NT2/D1 (cell line): ENCODE data around the gene ROCK2.

ENCODE experiments used
- DNase-seq: peaks from one replicate; pipeline ENCODE4 v3.0.0-alpha.2; 2011; ENCODE audit warnings: low read depth, low spot score
- H3K27me3 ChIP-seq: 2 replicates; pipeline ENCODE4 v1.6.0; 2011; ENCODE audit warnings: mild to moderate bottlenecking; ENCODE audit not compliant: insufficient read length, insufficient read depth
- H3K36me3 ChIP-seq: 2 replicates; pipeline ENCODE4 v1.6.1; 2011; ENCODE audit warnings: mild to moderate bottlenecking, low read length, mixed read lengths; ENCODE audit not compliant: insufficient read depth, insufficient read length
- H3K4me1 ChIP-seq: 2 replicates; pipeline ENCODE4 v1.5.1; 2011; ENCODE audit not compliant: insufficient read depth, insufficient read length
- H3K4me3 ChIP-seq: 2 replicates; pipeline ENCODE4 v1.5.1; 2011; ENCODE audit warnings: low read depth; ENCODE audit not compliant: insufficient read length
- H3K9ac ChIP-seq: 2 replicates; pipeline ENCODE4 v1.6.0; 2011; ENCODE audit warnings: low read depth; ENCODE audit not compliant: insufficient read length
- H3K9me3 ChIP-seq: 2 replicates; pipeline ENCODE4 v1.5.1; 2011; ENCODE audit warnings: mild to moderate bottlenecking, low read length; ENCODE audit not compliant: insufficient read depth
- SUZ12 ChIP-seq: IDR thresholded peaks from 2 replicates; pipeline ENCODE4 v1.6.1; 2011; ENCODE audit not compliant: insufficient read length, insufficient read depth; ENCODE audit errors: extremely low read depth
- YY1 ChIP-seq: IDR thresholded peaks from 2 replicates; pipeline ENCODE4 v1.6.1; 2011; ENCODE audit not compliant: insufficient read length, insufficient read depth
- ZNF274 ChIP-seq: IDR thresholded peaks from 2 replicates; pipeline ENCODE4 v1.6.1; 2011; ENCODE audit warnings: mild to moderate bottlenecking, low read depth, low read length

Gene ROCK2

DNA sequence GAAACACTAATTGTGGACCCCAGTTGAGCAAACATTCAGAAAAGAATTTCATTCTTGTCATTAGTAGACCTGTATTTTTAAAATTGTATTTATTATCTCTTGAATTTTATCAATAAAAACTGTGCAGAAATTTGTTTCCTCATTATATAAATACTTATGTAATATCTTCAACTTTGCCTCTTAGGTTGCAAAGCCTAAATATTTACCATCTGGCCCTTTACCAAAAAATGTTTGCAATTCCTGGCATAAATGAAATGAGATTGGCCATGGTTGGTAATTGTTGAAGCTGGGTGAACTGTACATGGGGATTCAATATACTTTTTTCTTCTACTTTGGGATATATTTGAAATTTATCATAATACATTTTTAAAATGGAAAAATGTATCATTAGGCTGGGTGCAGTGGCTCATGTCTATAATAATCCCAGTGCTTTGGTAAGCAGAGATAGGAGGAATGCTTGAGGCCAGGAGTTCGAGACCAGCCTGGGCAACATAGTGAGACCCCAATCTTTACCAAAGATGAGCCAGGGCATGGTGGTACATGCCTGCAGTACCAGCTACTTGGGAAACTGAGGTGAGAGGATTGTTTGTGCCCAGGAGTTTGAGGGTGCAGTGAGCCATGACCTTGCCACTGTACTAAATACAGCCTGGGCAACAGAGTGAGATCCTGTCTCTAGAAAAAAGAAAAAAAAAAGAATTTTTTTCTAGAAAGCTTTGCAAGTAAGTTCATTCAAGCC is 100.2 kb downstream of the ROCK2 start:
- peaks cover 20% of the 10 kb centered on the region for H3K36me3 ChIP-seq
- H3K9ac ChIP-seq, result no peak overlapping the region
- H3K9me3 ChIP-seq, result no peaks in the 10 kb centered on the region
- no peaks in the 10 kb centered on the region for H3K27me3 ChIP-seq
- no peak overlapping the region for H3K4me3 ChIP-seq
- TF ChIP-seq SUZ12 (no peak), YY1 (no peak), ZNF274 (no peak)
- no peak for DNase-seq
- H3K4me1 ChIP-seq, result no peaks in the 10 kb centered on the region

DNA sequence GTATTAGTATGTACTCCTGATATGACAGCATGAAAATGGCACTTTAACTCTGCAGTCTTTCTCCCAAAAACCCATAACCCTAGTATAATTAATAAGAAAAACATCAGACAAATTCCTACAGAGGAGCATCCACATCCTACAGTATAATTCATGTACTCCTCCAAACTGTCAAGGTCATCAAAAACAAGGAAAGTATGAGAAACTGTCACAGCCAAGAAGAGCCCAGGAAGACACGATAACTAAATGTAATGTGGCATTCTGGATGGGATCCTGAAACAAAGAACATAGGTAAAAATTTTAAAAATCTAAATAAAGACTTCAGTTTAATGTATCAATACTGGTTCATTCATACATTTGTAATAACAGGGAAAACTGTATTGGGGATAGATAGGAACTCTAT is 100.9 kb downstream of the ROCK2 start:
- no peak for DNase-seq
- TF ChIP-seq ZNF274 (no peak), YY1 (no peak), SUZ12 (no peak)
- no peak overlapping the region for H3K4me3 ChIP-seq

DNA sequence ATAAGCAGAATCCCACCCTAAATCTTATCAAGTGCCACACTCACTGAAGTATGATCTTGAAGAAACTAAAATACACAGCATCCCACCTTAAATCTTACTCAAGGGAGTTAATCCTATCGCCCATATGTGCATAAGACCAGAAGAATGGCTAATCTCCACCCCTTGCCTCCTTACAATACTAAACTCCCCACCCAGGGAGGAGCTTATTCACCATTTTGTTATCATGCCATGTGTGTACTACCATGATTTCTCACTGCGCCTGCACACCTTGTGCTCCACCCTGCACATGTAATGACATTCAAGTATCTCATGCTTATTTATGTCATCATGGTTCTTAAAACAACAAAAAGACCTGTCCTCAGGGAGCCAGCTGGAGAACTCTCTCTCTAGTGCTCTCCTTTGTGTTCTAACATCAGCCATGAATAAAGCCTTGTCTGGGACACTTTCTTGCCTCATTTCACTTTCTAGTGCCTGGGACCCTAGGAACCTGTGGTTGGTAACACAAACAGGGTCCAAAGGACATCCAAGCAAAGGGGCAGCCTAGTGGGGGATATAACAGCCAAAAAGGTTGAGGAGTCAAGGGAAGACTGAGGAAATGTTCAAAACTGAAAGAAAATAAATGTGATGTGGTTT is 101.8 kb downstream of the ROCK2 start:
- no peaks in the 10 kb centered on the region for H3K4me1 ChIP-seq
- TF ChIP-seq YY1 (no peak), SUZ12 (no peak), ZNF274 (no peak)
- no peak for DNase-seq
- no peaks in the 10 kb centered on the region for H3K9me3 ChIP-seq
- H3K36me3 ChIP-seq, result peaks cover 13% of the 10 kb centered on the region
- H3K9ac ChIP-seq, result no peak overlapping the region
- no peak overlapping the region for H3K4me3 ChIP-seq
- H3K27me3 ChIP-seq, result no peaks in the 10 kb centered on the region

More for the DNA sequence above, 100.9 kb downstream of the ROCK2 start:
- Histone ChIP-seq H3K4me1 (no peaks in the 10 kb centered on the region), H3K9me3 (no peaks in the 10 kb centered on the region), H3K27me3 (no peaks in the 10 kb centered on the region), H3K9ac (no peak overlapping the region), H3K36me3 (peaks cover 20% of the 10 kb centered on the region)

DNA sequence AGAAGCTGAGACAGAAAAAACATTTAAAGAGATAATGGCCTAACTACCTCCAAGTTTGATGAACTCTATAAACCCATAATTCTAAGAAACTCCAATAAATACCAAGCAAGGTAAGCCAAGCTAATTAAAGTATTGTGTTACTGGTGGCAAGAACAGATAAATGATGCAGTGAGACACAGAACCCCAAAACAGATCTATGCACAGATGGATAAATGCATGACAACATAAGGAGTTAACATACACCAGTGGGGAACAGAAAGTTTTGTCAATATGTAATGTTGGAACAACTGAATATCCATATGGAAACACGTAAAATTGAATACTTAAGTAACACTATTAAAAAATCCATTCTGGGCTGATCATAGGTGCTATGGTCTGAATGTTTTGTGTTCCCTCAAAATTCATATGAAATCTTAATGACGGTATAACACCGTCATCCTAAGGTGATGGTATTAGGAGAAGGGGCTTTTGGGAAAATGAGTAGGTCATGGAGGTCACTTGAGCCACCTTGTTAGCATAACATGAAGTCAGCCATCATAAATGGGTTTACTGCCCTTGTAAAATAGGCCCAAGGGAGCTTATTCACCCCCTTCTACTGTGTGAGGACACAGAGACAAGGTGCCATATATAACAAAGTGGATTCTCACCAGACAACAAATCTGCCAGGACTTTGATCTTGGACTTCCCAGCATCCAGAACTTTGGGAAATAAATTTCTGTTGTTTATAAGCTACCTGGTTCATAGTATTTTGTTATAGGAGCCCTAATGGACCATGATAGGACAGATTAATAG is 102.8 kb downstream of the ROCK2 start:
- Histone ChIP-seq H3K4me3 (no peak overlapping the region), H3K36me3 (peaks cover 9% of the 10 kb centered on the region), H3K4me1 (no peaks in the 10 kb centered on the region), H3K9ac (no peak overlapping the region), H3K27me3 (no peaks in the 10 kb centered on the region), H3K9me3 (no peaks in the 10 kb centered on the region)
- TF ChIP-seq YY1, result no peak
- TF ChIP-seq ZNF274, result no peak
- no peak for TF ChIP-seq SUZ12
- DNase-seq, result no peak

DNA sequence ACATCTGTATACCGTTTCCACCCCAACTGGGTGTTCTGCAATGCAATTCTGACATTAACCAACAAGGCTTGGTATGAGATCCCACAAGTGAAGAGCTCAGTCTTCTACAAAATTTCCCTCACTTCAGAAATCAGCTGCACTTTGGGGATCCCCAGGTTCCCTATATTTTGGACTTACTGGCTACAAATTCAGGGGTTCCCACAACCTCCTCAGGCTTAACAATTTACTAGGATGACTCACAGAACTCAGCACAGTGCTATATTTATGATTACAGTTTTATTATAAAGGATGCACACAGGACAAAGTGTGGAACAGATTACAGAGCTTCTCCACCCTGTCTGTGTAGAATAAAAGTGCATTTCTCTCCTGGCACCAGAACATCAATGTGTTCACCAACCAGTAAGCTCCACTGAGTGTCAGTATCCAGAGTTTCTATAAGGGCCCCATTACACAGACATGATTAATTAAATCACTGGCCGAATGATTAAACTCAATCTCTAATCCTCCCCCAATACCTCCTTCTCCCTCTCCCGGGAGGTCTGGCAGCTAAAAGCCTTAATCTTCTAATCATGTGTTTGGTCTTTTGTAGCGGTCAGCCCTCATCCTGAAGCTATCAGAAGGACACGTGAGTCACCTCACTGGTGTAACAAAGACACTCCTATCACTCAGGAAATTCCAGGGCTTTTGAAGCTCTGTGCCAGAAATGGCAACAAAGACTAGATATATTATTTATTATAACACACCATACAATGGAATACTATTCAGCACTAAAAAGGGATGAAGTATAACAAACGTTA is 104.6 kb downstream of the ROCK2 start:
- no peaks in the 10 kb centered on the region for H3K4me1 ChIP-seq
- peaks cover 15% of the 10 kb centered on the region for H3K36me3 ChIP-seq
- TF ChIP-seq SUZ12, result no peak
- no peak for TF ChIP-seq YY1
- no peak for TF ChIP-seq ZNF274
- H3K27me3 ChIP-seq, result no peaks in the 10 kb centered on the region
- no peak for DNase-seq
- H3K9ac ChIP-seq, result no peak overlapping the region
- no peaks in the 10 kb centered on the region for H3K9me3 ChIP-seq
- H3K4me3 ChIP-seq, result no peak overlapping the region

DNA sequence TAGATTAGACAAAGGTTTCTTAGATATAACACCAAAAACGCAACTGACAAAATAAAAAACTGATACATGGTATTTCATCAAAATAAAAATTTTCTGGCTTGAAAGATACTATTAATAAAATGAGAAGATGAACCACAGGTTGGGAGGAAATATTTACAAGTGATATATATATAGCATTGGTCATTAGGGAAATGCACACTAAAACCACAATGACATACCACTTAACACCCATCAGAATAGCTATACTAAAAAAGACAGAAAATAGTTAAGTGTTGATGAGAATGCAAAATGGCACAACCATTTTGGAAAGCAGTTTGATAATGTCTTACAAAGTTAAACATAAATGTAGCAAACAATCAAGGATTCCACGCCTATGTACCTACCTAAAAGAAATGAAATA is 105.3 kb downstream of the ROCK2 start:
- Histone ChIP-seq H3K27me3 (no peaks in the 10 kb centered on the region), H3K9ac (no peak overlapping the region), H3K36me3 (peaks cover 10% of the 10 kb centered on the region), H3K9me3 (no peaks in the 10 kb centered on the region), H3K4me1 (no peaks in the 10 kb centered on the region), H3K4me3 (no peak overlapping the region)
- TF ChIP-seq SUZ12 (no peak), YY1 (no peak), ZNF274 (no peak)
- no peak for DNase-seq
